Fibroblast of skin of left quadriceps (primary cell): ENCODE results near the gene EDA.

ENCODE experiments used
- DNase-seq, 2 experiments: peaks; one replicate each; pipeline ENCODE4 v3.0.0-alpha.2; 2013; ENCODE audit warnings: low read depth in 2 of 2

The EDA gene

GRCh38 chrX:70062961-70063550, 447.1 kb downstream of the EDA start:
- DNase-seq = no peak

- DNase-seq = no peak
Observed at GRCh38 chrX:70066646-70067045, 450.7 kb downstream of the EDA start.

GRCh38 chrX:70079297-70079696, 463.4 kb downstream of the EDA start:
- DNase-seq = no peak

DNA sequence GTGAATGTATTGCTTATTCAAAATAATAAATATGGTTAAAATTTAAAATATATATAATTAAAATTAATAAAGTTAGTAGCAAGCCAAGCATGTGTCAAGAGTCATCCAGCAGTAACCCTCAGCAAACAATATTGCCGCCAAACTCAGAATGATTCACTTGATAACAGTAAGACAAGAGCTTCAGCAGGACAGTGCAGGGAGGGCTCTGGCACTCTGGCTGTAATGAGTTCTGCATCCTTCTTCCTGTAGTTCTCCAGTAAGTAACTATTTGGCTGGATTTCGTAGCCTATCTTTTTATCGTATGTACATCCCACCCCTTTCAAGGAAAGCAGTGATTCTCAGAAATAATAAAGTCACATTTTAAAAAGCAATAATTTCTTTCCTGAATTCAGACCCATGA, 464.0 kb downstream of the EDA start:
- DNase-seq = no peak

GRCh38 chrX:70082723-70083122, 466.8 kb downstream of the EDA start:
- DNase-seq = no peak

- no peak for DNase-seq
Observed at GRCh38 chrX:70084592-70085240, 468.8 kb downstream of the EDA start.

- DNase-seq = peak; percentile 9 to 13
Observed at GRCh38 chrX:70087857-70088630, 472.1 kb downstream of the EDA start.

- DNase-seq = no peak
Observed at GRCh38 chrX:70088751-70089150, 472.8 kb downstream of the EDA start.
